ENCODE results near the gene SNRPD2. TPM values are rescaled to one million over a fixed set of nuclear protein-coding genes. Genes with fewer than 3 reads are reported as not detected.
A peak's percentile ranks its signal among the peaks of the same experiment; 100 is the strongest.

Gene SNRPD2
- total RNA-seq, 2 experiments from 2014 or later, result 520 to 523 TPM

DNA sequence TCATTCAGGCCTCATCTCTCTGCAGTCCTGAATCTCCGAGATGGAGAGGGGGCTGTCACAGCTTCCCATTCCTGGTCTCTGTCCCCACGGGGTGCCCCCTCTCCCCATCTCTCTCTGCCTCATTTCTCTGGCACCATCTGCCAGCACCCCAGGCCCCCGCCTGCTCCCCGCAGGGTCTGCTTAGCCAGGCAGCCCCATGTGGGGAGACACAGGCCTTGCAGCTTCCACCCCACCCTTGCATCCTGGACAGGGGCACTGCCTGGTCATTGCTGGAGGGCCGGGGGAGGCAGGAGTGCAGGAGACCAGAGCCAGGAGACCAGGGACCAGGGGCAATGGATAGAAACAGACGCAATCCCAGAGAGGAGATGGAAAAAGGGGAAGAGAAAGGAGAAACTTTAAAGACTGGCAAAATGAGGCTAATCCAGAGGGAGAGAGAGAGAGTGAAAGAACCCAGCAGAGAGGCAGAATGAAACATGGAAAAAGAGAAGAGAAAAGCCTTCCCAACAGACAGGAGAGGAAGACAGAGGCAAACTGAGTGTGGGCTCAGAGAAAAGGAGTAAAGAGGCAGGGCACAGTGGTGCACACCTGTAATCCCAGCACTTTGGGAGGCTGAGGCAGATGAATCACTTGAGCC, 32.5 kb downstream of the SNRPD2 start:
- no peak for ATAC-seq (ENCODE audit: low read depth)
- Mint-ChIP-seq H3K4me1 (peaks cover 3% of the 10 kb centered on the region), H3K27me3 (peaks cover 9% of the 10 kb centered on the region), H3K4me3 (no peak overlapping the region), H3K9me3 (no peaks in the 10 kb centered on the region), H3K36me3 (no peaks in the 10 kb centered on the region), H3K27ac (no peak overlapping the region)
- no peak for DNase-seq
- POLR2A ChIA-PET, result no interaction called here

DNA sequence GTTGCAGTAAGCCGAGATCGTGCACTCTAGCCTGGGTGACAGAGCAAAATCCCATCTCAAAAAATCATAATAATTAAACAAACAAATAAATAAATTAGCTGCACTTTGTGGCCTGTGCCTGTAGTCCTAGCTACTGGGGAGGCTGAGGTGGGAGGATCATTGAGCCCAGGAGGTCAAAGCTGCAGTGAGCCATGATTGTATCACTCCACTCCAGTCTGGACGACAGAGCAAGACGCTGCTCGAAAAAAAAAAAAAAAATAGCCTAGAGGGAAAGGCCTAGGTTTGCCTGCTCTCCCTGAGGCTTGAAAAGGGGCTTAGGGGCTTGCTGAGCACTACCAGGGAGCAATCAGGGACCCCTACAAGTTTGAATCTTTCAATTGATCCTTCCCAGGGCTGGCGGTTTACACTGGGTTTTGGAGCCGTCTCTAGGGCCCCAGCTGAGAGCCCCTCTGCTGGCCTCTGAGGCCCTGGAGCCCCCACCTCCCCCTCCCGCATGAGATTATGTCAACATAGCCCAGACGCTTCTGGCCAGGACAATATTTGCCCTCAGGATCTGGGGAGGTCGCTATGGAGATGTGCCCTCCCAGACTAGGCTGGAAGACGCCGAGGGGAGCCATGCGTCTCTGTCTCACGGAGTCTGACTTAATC, 34.1 kb downstream of the SNRPD2 start:
- no peaks in the 10 kb centered on the region for H3K36me3 Mint-ChIP-seq
- POLR2A ChIA-PET, result interaction anchor here (0.6 kb wide), 1 partner anchor 656 kb away, joined by 4 read pairs; no protein-coding TSS in a partner anchor
- ATAC-seq (ENCODE audit: low read depth), result no peak
- no peak for DNase-seq
- H3K9me3 Mint-ChIP-seq, result no peaks in the 10 kb centered on the region
- peaks cover 6% of the 10 kb centered on the region for H3K27me3 Mint-ChIP-seq
- no peaks in the 10 kb centered on the region for H3K4me1 Mint-ChIP-seq
- no peak overlapping the region for H3K4me3 Mint-ChIP-seq
- no peak overlapping the region for H3K27ac Mint-ChIP-seq

DNA sequence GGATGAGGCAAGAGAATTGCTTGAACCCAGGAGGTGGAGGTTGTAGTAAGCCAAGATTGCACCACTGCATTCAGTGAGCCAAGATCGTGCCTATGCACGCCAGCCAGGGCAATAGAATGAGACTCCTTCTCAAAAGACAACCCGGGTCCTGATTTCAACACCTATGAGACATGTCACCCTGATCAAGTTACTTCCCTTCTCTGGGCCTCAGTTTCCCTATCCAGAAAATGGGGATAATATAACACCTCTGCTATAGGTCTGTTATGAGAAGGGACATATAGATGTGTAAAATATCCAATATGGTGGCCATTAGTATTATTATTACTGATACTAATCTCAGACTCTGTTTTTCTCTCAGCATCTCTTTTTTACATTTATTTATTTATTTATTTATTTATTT, 36.7 kb downstream of the SNRPD2 start:
- no peak overlapping the region for H3K27ac Mint-ChIP-seq
- ATAC-seq (ENCODE audit: low read depth), result no peak
- no peaks in the 10 kb centered on the region for H3K36me3 Mint-ChIP-seq

DNA sequence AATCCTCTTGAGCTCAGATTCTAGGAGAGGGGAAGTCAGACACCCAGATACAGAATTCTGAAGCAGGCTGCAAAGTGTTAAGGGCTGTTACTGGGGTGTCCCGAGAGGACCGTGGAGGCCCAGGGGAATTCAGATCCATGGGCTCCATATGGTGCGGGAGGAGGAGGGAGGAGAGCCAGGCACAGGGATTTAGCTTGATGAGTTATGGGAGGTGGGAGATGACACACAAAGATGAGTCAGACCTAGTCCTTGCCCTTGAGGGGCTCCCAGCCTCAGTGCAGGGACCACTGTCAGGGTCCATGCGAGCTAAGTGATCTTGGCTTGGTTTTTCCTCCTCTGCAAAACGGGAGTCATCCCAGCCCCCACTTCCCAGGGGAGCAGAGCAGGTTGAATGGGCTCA, 38.1 kb downstream of the SNRPD2 start:
- Mint-ChIP-seq H3K27me3 (no peaks in the 10 kb centered on the region), H3K36me3 (no peaks in the 10 kb centered on the region), H3K4me3 (no peak overlapping the region), H3K9me3 (no peaks in the 10 kb centered on the region), H3K4me1 (no peaks in the 10 kb centered on the region), H3K27ac (no peak overlapping the region)
- POLR2A ChIA-PET, result no interaction called here
- ATAC-seq (ENCODE audit: low read depth) (no peak), DNase-seq (no peak)

More for the DNA sequence above, 36.7 kb downstream of the SNRPD2 start:
- H3K9me3 Mint-ChIP-seq, result no peaks in the 10 kb centered on the region
- POLR2A ChIA-PET, result no interaction called here
- no peaks in the 10 kb centered on the region for H3K27me3 Mint-ChIP-seq
- no peak overlapping the region for H3K4me3 Mint-ChIP-seq
- H3K4me1 Mint-ChIP-seq, result no peaks in the 10 kb centered on the region
- DNase-seq, result no peak

DNA sequence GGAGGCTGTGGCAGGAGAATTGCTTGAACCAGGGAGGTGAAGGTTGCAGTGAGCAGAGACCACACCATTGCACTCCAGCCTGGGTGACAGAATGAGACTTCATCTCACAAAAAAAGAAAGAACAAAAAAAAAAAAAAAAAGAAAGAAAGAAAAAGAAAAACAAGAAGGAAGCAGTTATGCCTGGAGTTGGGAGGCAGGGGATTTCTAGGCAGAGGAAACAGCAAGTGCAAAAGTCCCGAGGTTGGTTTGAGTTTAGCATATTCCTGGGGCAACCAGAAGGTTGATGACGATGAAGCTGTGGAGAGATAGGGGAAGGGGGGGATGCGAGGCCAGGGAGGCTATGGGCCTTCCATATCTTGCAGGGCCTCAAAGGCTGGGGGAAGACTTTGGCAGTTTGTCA, 41.0 kb downstream of the SNRPD2 start:
- Mint-ChIP-seq H3K9me3 (no peaks in the 10 kb centered on the region), H3K4me1 (peaks cover 8% of the 10 kb centered on the region), H3K27ac (no peak overlapping the region), H3K36me3 (no peaks in the 10 kb centered on the region), H3K27me3 (no peaks in the 10 kb centered on the region), H3K4me3 (no peak overlapping the region)
- ATAC-seq (ENCODE audit: low read depth) (no peak), DNase-seq (no peak)
- POLR2A ChIA-PET, result interaction anchor here (0.6 kb wide), 1 partner anchor 153 kb away, joined by 3 read pairs; no protein-coding TSS in a partner anchor

DNA sequence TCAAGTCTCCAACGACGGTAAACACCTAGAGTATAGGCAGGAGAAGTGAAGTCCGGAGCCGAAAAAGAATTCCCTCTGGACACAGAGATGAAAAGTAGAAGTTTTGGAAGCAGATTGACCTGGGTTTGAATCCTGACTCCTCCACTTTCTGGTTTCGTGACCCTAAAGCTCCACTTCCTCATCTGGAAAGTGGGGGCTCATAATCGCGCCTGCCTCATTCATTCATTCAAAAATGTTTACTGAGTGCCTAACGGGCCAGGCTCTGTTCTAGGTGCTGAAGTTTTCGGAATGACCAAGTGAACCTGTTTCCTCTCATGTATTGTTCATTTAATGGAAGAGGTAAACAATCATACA, 45.4 kb downstream of the SNRPD2 start:
- peaks cover 3% of the 10 kb centered on the region for H3K27me3 Mint-ChIP-seq
- ATAC-seq (ENCODE audit: low read depth) (no peak), DNase-seq (no peak)
- peak overlapping the region; percentile 68 for H3K27ac Mint-ChIP-seq
- no peaks in the 10 kb centered on the region for H3K36me3 Mint-ChIP-seq
- peaks cover 25% of the 10 kb centered on the region for H3K4me1 Mint-ChIP-seq
- peak overlapping the region; percentile 82 for H3K4me3 Mint-ChIP-seq
- H3K9me3 Mint-ChIP-seq, result no peaks in the 10 kb centered on the region
- POLR2A ChIA-PET, result interaction anchor here (0.6 to 1.4 kb wide), 7 partner anchors 18 to 177 kb away, joined by 3 to 6 read pairs (median 3); partner anchors contain the start of genes QPCTL and SNRPD2

DNA sequence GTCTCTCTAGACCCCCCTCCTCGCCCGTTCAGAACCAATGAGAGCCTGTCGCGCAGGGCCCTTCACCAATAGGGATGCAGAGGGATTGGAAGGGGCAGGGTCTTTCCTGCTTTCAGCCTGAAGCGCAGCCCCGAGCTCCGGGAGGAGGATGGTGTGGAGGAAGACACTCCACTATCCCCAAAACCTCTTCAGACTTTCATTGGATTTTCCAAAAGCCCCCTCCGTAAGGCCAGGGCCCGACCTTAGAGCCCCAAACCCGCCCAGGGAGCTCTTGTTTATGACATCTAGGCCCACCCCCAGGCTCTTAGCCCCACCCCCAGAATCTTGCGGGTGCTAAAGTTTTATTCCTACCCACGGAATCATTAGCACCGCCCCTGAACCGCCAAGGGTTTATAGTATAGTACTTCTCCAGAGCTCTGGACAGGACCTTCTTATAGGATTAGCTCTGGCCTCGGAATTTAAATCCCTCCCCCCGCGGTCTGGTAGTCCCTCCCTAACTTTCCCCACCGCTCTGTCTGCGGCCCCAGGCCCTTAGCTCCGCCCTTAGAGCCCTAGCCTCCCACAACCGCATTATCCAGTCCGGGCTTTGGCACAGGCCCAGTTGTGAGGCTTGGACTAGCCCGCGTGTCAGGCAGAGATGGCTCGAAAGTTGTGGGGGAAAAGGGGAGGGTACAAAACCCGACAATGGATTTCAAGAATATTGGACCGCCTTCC, 46.0 kb downstream of the SNRPD2 start:
- ATAC-seq (ENCODE audit: low read depth) (peak; percentile 48), DNase-seq (peak; percentile 78)
- H3K9me3 Mint-ChIP-seq, result no peaks in the 10 kb centered on the region
- H3K27me3 Mint-ChIP-seq, result peaks cover 3% of the 10 kb centered on the region
- peaks cover 30% of the 10 kb centered on the region for H3K4me1 Mint-ChIP-seq
- peak overlapping the region; percentile 80 for H3K27ac Mint-ChIP-seq
- POLR2A ChIA-PET, result interaction anchor here (0.6 to 1.4 kb wide), 11 partner anchors 15 to 206 kb away, joined by 3 to 6 read pairs (median 3); partner anchors contain the start of genes QPCTL and SNRPD2
- peaks cover 1% of the 10 kb centered on the region for H3K36me3 Mint-ChIP-seq
- peak overlapping the region; percentile 82 for H3K4me3 Mint-ChIP-seq

DNA sequence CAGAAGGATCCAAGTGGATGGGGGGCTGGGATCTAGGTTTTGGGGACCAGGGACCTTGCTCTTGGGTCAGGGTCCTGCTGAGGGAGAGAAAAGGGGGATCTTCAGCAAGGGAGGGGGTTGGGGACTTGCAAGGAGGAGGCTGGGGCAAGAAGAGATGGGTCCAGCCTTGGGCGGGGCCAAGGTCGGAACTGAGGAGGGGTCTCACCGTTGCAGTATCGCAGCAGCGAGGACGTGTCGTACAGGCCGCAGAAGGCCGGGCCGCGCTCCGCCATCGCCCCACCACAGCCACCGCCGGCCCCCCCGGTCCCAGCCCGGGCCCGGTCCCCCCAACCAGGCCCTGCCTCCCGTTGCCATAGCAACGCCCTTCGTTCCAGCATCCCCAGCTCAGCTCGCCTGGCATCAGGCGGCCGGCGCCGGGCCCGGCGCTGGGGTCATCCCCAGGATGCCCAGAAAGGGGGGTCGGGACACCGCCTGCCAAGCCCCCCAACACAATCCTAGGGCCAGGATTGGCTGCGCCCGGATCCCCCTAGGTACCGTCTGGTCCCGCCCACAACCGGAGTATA, 46.6 kb downstream of the SNRPD2 start:
- ATAC-seq (ENCODE audit: low read depth) (no peak), DNase-seq (no peak)
- POLR2A ChIA-PET, result interaction anchor here (0.8 to 1.4 kb wide), 7 partner anchors 14 to 205 kb away, joined by 3 to 6 read pairs (median 3); partner anchors contain the start of genes QPCTL and SNRPD2
- Mint-ChIP-seq H3K36me3 (peaks cover 2% of the 10 kb centered on the region), H3K27ac (peak overlapping the region; percentile 80), H3K4me3 (peak overlapping the region; percentile 82), H3K4me1 (peaks cover 32% of the 10 kb centered on the region), H3K9me3 (no peaks in the 10 kb centered on the region), H3K27me3 (peaks cover 3% of the 10 kb centered on the region)

DNA sequence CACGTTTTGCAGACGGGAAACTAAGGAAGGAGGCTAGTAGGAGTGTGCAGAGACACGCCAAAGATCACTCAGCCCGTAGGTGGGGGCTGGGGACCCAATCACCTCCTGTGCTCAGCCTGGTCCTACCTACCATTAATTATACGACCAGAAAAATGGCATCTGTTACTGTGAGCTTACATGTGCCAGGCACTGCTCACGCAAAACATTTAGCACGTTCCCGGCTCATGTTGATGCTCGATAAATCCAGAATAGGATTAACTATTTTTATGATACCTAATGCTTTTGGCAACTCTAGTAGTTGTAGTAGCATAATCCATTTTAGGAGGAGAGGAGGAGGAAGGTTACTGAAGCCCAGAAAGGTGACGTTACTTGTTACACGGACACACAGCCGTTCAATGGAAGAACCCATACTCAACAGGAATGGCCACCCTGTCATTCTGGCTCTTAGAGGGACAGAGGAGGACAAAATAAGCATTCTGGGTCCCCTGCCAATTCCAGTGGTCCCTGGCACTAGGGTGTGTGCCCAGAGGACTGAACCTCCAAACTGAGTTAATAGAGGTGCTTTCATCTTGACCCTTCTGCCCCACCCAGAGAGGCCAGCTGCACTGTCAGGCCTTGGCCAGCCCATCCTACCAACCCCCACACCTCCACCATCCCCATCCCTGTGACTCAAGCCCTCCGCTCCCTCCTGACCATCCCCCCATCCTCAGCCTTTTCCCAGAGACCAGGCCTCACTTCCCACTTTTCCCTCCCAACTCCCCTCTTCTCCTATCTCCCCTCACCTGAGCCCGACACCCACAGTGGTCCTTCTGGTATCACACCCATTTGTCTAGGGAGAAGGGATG, 47.6 kb downstream of the SNRPD2 start:
- peaks cover 3% of the 10 kb centered on the region for H3K27me3 Mint-ChIP-seq
- peaks cover 32% of the 10 kb centered on the region for H3K4me1 Mint-ChIP-seq
- DNase-seq (no peak), ATAC-seq (ENCODE audit: low read depth) (no peak)
- POLR2A ChIA-PET, result interaction anchor here (3.6 kb wide), 1 partner anchor 37 kb away, joined by 19 read pairs; no protein-coding TSS in a partner anchor
- H3K36me3 Mint-ChIP-seq, result peaks cover 2% of the 10 kb centered on the region
- H3K27ac Mint-ChIP-seq, result peak overlapping the region; percentile 40
- no peak overlapping the region for H3K4me3 Mint-ChIP-seq
- H3K9me3 Mint-ChIP-seq, result no peaks in the 10 kb centered on the region

DNA sequence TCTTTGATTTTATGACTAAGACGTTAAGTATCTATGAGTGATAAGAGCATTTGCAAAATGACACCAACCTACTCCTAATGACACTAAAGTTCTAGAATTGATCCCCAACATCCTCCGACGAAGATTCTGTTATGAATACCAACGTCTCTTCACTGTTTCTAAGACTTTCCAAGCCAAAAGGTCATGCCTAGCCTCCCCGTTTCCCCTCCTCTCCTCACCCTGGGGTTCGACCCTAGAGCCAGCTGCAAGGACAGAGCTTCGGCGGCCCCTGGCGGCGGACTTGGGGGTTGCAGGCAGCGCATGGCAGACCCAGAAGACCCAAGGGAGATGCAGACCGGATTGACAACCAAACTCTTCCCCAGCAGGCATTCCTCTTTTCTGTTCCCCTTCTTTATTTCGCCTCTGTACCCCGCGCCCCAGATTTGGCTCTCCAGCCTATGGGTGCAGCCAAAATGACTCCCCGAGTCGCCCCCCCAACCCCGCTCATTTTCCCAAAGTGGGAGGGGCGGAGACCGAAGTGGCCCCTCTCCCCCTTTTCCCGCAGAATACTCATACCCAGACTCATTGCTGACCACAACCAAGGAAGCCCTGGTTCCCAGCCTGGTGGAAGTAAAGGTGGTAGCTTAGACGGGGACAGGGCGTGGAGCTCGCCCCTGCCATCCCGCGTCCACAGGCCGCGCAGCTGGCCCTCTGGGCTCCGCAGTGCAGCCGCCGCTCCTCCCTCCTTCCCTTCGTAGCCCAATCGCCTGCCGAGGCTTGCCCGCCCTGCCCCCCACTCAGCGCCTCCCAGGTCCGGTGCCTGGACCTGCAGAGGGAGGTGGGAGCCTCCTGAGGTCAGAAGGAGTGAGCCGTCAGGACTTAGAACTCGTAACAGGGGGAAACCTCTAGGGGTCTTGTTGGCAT, 48.5 kb downstream of the SNRPD2 start:
- H3K36me3 Mint-ChIP-seq, result peaks cover 2% of the 10 kb centered on the region
- ATAC-seq (ENCODE audit: low read depth), result no peak
- H3K4me3 Mint-ChIP-seq, result peak overlapping the region; percentile 73
- H3K27me3 Mint-ChIP-seq, result peaks cover 3% of the 10 kb centered on the region
- peak overlapping the region; percentile 84 for H3K27ac Mint-ChIP-seq
- H3K9me3 Mint-ChIP-seq, result no peaks in the 10 kb centered on the region
- H3K4me1 Mint-ChIP-seq, result peaks cover 38% of the 10 kb centered on the region
- peak; percentile 95 for DNase-seq
- POLR2A ChIA-PET, result interaction anchor here (0.6 to 3.6 kb wide), 10 partner anchors 36 to 213 kb away, joined by 3 to 19 read pairs (median 9); partner anchors contain the start of genes OPA3 and VASP

DNA sequence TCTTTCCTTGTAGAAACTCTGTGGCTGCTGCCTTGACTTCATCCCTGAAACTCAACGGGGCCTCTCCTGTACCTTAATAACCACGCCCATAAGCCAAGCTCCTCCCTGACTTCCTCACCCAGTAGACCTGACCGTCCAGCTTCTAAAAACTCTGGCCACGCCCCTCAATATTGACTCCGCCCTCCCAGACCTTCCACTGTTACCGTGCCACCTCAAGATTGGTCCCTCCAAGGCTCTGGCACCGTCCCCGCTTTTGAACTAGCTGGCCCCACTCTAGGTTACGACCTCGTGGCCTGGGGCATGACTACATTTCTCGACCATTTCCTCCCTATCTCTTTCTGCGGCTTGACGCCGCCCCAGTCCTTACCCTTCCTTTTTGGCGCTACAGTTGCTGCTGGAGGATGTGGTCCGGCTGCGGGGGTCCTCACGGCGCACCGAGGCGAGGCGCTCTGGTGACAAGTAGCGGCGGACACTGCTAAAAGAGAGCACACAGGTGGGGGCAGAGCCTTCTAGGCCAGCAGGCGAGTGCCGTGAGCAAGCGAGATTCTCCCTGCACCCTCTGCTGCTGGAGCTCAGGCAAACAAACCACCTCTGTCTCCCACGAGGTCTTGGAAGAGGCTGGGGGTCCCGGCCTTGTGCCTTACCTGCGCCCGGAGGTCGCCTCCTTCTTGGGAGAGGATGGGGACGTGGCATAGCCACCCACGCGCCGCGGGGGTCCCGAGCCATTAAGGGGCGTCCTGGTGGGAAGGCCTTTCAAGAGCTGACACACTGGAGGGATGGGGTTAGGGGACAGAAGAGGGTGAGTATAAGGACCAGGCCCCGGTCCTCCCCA, 50.3 kb downstream of the SNRPD2 start:
- Mint-ChIP-seq H3K27me3 (peaks cover 3% of the 10 kb centered on the region), H3K9me3 (no peaks in the 10 kb centered on the region), H3K27ac (peak overlapping the region; percentile 96), H3K4me1 (peaks cover 37% of the 10 kb centered on the region), H3K4me3 (peak overlapping the region; percentile 84), H3K36me3 (peaks cover 2% of the 10 kb centered on the region)
- ATAC-seq (ENCODE audit: low read depth), result peak; percentile 41
- POLR2A ChIA-PET, result interaction anchor here (0.7 to 3.6 kb wide), 23 partner anchors 26 to 214 kb away, joined by 3 to 19 read pairs (median 5); partner anchors contain the start of genes GIPR, OPA3, QPCTL and VASP
- DNase-seq, result peak; percentile 82

Data from activated naive CD8-positive, alpha-beta T cell treated with anti-CD3 and anti-CD28 coated beads, Interleukin-2, amount 10 ng/mL, durations not matched to agents 7 days and 5 days (primary cell).